Cardiac muscle cell (in vitro differentiated cells and primary cell): ENCODE data around the gene STPG4. TPM values are rescaled to one million over a fixed set of nuclear protein-coding genes. Genes with fewer than 3 reads are reported as not detected.

Experiments used
- DNase-seq, 2 donors: peaks; one replicate each; pipeline versions ENCODE4 v3.0.0 to v3.0.0-alpha.2; 2010 to 2017; ENCODE audit warnings: low read depth in 1 of 2, low spot score in 1 of 2
- H3K27ac ChIP-seq: fragments of 200-600 bp; sonication (generic); 2 replicates; pipeline ENCODE4 v1.5.1; 2016
- H3K27me3 ChIP-seq: fragments of 200-600 bp; sonication (generic); 2 replicates; pipeline ENCODE4 v1.6.0; 2016; ENCODE audit warnings: control low read depth
- H3K36me3 ChIP-seq: fragments of 200-600 bp; sonication (generic); 2 replicates; pipeline ENCODE4 v1.5.1; 2016; ENCODE audit warnings: control low read depth
- H3K4me1 ChIP-seq: fragments of 200-600 bp; sonication (generic); 2 replicates; pipeline ENCODE4 v1.8.1; 2017; ENCODE audit warnings: low read depth, mild to moderate bottlenecking, mixed run types
- H3K4me3 ChIP-seq: fragments of 200-600 bp; sonication (generic); 2 replicates; pipeline ENCODE4 v1.5.1; 2016; ENCODE audit warnings: mild to moderate bottlenecking
- H3K9me3 ChIP-seq: fragments of 200-600 bp; sonication (generic); 2 replicates; pipeline ENCODE4 v1.5.1; 2017; ENCODE audit warnings: low read depth, mild to moderate bottlenecking, control low read depth
- CTCF ChIP-seq: IDR thresholded peaks from 2 replicates; pipeline ENCODE4 v1.5.1; 2012; ENCODE audit warnings: low read depth, mild to moderate bottlenecking, low read length
- polyA plus RNA-seq: library from polyadenylated mRNA; unstranded; fragments of >200 nt; fragmentation: Nextera tagmentation; extraction: Ambion mirVana; gene quantifications from 2 replicates; pipeline ENCODE4 v1.2.1, GENCODE V29; 2016
- total RNA-seq: library from RNA; depleted of rRNA; stranded (reverse); fragments of >200 nt; gene quantifications from 2 replicates; pipeline ENCODE4 v1.2.3, GENCODE V29; 2016

Gene STPG4
- total and polyA plus RNA-seq, 2 experiments from 2014 or later, result not detected

DNA sequence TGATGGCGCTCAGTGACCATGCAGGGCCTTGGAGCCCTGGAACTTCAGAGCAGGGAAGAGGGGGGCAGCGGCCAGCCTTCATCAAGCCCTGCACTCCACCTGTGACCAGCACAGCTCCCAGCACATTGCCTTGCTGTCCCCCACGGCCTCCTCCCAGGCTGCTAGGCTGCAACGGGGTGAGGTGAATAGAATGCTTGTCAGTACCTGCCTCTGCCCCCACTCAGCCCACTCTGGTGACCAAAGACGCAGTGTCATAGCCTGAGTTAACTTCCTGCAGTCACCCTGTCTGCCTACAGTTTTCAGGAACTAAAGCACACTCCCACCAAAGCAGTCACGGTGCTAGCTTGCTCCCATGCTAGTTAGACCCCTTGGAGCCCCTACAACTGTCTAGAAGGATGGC is 72.1 kb downstream of the STPG4 start:
- no peak overlapping the region for H3K27ac ChIP-seq
- H3K4me3 ChIP-seq, result no peak overlapping the region
- H3K27me3 ChIP-seq, result no peaks in the 10 kb centered on the region
- H3K4me1 ChIP-seq, result peaks cover 8% of the 10 kb centered on the region
- no peaks in the 10 kb centered on the region for H3K9me3 ChIP-seq
- no peaks in the 10 kb centered on the region for H3K36me3 ChIP-seq
- no peak for DNase-seq
- no peak for TF ChIP-seq CTCF

DNA sequence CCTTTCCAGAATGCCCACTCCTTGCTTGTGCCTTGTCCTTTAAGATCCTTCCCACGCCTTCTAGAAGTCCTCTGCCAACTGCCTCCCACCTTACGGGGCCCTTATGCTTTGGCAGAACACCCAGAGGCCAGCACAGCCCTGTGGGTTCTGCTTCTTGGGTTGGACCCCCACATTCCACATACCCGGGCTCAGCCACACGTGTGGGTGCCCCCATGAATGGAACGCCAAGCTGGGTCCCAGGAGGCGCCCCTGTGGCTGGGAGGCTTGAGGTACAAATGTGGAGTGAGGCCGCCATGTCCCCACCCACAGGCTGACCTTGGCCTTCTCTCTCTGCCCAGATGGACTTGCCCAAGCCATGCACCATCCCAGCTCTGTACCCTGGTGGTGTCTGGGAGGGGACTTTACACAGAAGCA is 74.2 kb downstream of the STPG4 start:
- Histone ChIP-seq H3K9me3 (no peaks in the 10 kb centered on the region), H3K27ac (no peak overlapping the region), H3K4me3 (no peak overlapping the region), H3K36me3 (no peaks in the 10 kb centered on the region), H3K27me3 (no peaks in the 10 kb centered on the region), H3K4me1 (peaks cover 15% of the 10 kb centered on the region)
- DNase-seq, result no peak
- no peak for TF ChIP-seq CTCF

DNA sequence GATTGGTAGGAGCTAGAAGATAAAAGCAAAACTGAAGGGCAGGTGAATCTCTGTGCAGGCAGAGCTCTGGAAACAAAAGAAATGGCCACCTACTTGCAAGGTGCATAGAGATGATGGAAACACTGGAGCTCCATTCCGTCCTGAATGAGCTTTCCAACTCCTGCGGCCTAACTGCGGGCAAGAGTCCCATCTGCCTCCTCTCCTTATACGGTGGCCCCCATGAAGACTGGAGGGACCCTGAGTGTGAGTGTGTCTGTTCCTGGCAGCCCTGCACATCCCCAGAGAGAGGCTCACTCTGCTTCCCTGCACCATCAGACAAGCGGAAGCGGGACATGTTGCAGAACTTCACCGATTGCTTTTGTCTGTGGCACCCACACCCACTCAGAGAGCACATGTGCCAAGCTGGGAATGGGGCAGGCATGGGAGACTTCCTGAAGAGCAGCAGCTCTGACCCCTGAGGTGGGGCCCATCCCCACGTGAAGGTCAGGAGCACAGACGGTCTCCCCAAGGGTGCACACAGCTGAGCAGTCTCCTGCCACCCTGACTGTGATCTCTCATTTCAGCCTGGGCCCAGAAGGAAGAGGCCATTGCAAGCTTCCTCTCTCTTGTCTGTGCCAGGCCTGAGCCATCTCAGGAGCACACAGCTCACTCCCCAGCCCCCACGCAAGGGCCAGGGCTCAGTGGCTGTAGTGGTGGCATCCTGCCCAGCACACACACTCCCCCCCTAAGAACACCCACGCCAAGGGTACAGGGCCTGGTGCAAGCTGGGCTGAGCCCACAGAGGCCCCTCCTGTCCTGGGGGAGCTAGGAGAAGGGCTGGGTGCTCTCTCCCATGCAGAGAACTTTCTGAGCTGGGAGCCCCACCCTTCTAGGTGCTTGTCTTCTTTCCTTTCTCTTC is 75.3 kb downstream of the STPG4 start:
- peaks cover 15% of the 10 kb centered on the region for H3K4me1 ChIP-seq
- H3K27ac ChIP-seq, result no peak overlapping the region
- no peak for DNase-seq
- no peaks in the 10 kb centered on the region for H3K27me3 ChIP-seq
- H3K9me3 ChIP-seq, result no peaks in the 10 kb centered on the region
- TF ChIP-seq CTCF, result no peak
- no peak overlapping the region for H3K4me3 ChIP-seq
- no peaks in the 10 kb centered on the region for H3K36me3 ChIP-seq

GRCh38 chr2:47078541-47079482 is 76.3 kb downstream of the STPG4 start:
- H3K4me1 ChIP-seq, result peaks cover 15% of the 10 kb centered on the region

More at GRCh38 chr2:47078541-47079482, 76.3 kb downstream of the STPG4 start:
- no peaks in the 10 kb centered on the region for H3K36me3 ChIP-seq
- no peak for DNase-seq
- H3K9me3 ChIP-seq, result no peaks in the 10 kb centered on the region
- H3K27me3 ChIP-seq, result no peaks in the 10 kb centered on the region
- no peak overlapping the region for H3K27ac ChIP-seq
- no peak overlapping the region for H3K4me3 ChIP-seq
- TF ChIP-seq CTCF, result no peak
